Heart right ventricle (tissue), 16 donors: ENCODE data around the gene CCDC51. TPM values are rescaled to one million over a fixed set of nuclear protein-coding genes. Genes with fewer than 3 reads are reported as not detected.

Source experiments
- ATAC-seq, 8 donors: fragments of 200-7000 bp; cut with Tn5 transposase; one replicate each; pipeline ENCODE4 v1.9.1; 2020; ENCODE audit warnings: mild to moderate bottlenecking in 8 of 8, moderate library complexity in 8 of 8, moderate number of reproducible peaks in 1 of 8
- DNase-seq, 2 donors: peaks; one replicate each; pipeline ENCODE4 v3.0.0-alpha.2; 2020
- H3K27ac ChIP-seq, 10 donors: fragments of 200-600 bp; sonication (generic) in 2 of 10; one replicate each; pipeline versions ENCODE4 v1.5.0 to v1.8.0; 2020 to 2022; ENCODE audit warnings: mild to moderate bottlenecking in 3 of 10
- H3K27me3 ChIP-seq, 7 donors: fragments of 200-600 bp; one replicate each; pipeline ENCODE4 v1.8.0; 2021 to 2022; ENCODE audit warnings: mild to moderate bottlenecking in 2 of 7
- H3K36me3 ChIP-seq, 9 donors: fragments of 200-600 bp; sonication (generic) in 1 of 9; one replicate each; pipeline versions ENCODE4 v1.5.0 to v1.8.0; 2020 to 2022; ENCODE audit warnings: mild to moderate bottlenecking in 2 of 9
- H3K4me1 ChIP-seq, 9 donors: fragments of 200-600 bp; sonication (generic) in 1 of 9; one replicate each; pipeline versions ENCODE4 v1.5.0 to v1.8.0; 2020 to 2022; ENCODE audit warnings: mild to moderate bottlenecking in 4 of 9
- H3K4me3 ChIP-seq, 10 donors: fragments of 200-600 bp; sonication (generic) in 2 of 10; one replicate each; pipeline versions ENCODE4 v1.5.0 to v1.8.0; 2020 to 2022; ENCODE audit warnings: mild to moderate bottlenecking in 7 of 10, moderate library complexity in 2 of 10
- H3K9me3 ChIP-seq, 11 donors: fragments of 200-600 bp in 10 of 11; sonication (generic) in 2 of 11; one replicate each; pipeline versions ENCODE4 v1.5.0 to v1.8.0; 2013 to 2022; ENCODE audit warnings: mild to moderate bottlenecking in 2 of 11, control low read depth in 1 of 11, moderate library complexity in 1 of 11
- WGBS, 2 donors: extraction: QIAGEN DNeasy Blood & Tissue Kit; methylation state at CpG; one replicate each; pipeline ENCODE4 v1.1.7; 2013; ENCODE audit warnings: inconsistent platforms in 1 of 2; 5-methylcytosine and 5-hydroxymethylcytosine counted together
- intact Hi-C, 10 donors: fragments of 100-400 bp; cut with DNase I; formaldehyde crosslinking; loops; one replicate each; pipeline versions ENCODE4 v1.11.1 to v1.14.2; 2022
- polyA plus RNA-seq, 2 donors: library from polyadenylated mRNA; stranded (reverse); fragments of 200-250 nt; gene quantifications; one replicate each; pipeline ENCODE4 v1.2.3, GENCODE V29; 2013
- total RNA-seq, 10 donors: library from RNA; stranded (reverse); fragmentation: NEBNext Ultra II Directional in 3 of 10; extraction: Animal tissue kit (Norgen Biotek cat#: 25700) in 3 of 10; gene quantifications; one replicate each; pipeline versions ENCODE4 v1.2.1 to v1.2.4, GENCODE V29; 2021 to 2023
- TF ChIP-seq, protein P1 (sequence below), 9 donors: fragments of 200-600 bp; sonication (generic) in 2 of 9; IDR thresholded peaks; one replicate each; pipeline versions ENCODE4 v1.5.0 to v1.8.0; 2021 to 2022; ENCODE audit warnings: antibody characterized with exemption in 9 of 9, mild to moderate bottlenecking in 5 of 9, moderate library complexity in 1 of 9
- donor health status: Arrhythmogenic right ventricular cardiomyopathy.
- donor health status: ischemic (EF 13 %, LVEDD 7.1; RV severe dilation, severe dysfunction).
- donor health status: healthy with polysubstance abuse.
- donor health status: DM: no; HTN: yes; CAD: no.
- donor health status: DM: no; HTN: no; CAD: no.
- donor health status: ischemic (EF 25% LVEDD 6.9; RV normal size, moderate dysfunction).
- donor health status: ischemic (EF 25% LVEDD 5.7; RV mildly dilated, moderate dysfunction).
- donor health status: healthy.
- donor health status: DM: yes; HTN: yes; CAD: no.
- donor health status: Ischemic cardiomyopathy.
- donor health status: ischemic (EF 35%, LVEDD 5.7; RV mildly dilated, moderate dysfunction).
- donor health status: nonischemic (EF 11% LVEDD 7.7; RV severe dilation, severe dysfunction).
- donor health status: DM: yes; HTN: yes; CAD: no.
- donor health status: PGD.
- donor health status: ischemic (EF 29% LVEDD 5.4; RV normal size, mild dysfunction).
- donor health status: nonischemic (EF 23%, LVEDD 6.1; RV moderate dilation, normal function).

The CCDC51 gene
- total and polyA plus RNA-seq, 12 donors: 4.7 to 14.3 (median 11.5) TPM

DNA sequence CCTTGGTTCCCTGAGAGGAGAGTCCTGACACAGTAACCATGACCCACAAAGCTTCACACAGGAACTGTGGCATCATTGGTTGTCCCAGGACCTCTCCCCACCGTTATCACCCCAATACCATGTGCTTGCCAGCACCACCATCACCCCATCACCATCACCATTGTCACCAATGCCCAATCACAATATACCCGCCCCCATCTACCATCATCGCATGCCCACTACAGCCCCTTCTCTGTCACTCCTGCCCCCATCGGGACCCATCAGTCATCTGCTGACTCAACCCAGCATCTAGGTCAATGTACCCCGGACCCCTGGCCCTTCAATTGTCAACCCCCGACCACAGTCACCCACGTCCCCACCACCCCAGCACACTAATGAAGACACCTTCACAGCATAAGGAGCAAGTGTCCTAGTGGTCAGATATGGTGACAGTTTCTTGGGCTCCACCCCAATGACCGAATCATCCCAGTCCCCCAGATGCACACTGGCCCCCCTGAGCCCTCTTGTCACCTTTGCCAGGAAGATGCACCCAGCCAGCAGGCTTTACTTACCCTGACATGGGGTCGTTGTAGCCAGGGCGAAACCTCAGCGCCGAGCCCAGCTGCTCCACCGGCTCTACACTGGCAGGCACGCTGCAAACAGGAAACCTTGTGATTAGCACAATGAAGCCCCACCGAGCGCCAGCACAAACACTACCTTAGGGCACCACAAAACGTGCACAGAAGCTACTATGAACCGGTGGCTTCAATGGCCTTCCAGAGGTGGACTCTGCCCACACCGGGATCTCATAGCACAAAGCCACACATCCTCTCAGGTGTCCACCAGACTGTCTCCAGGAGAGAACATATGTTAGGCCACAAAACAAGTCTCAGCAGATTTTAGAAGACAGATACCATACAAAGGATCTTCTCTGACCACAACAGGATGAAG is 39.0 kb upstream of the CCDC51 start:
- 77 to 86% methylated on average over 19 of the region's 19 CpGs for WGBS, 2 donors
- peak in 3 of 8 donors; percentile 11 to 30 (median 22) for ATAC-seq
- intact Hi-C loops: no loop called here
- no peaks in the 10 kb centered on the region for H3K27me3 ChIP-seq
- H3K27ac ChIP-seq: peak overlapping the region in 8 of 10 donors; percentile 50 to 85 (median 76)
- H3K4me3 ChIP-seq: peak overlapping the region in 1 of 10 donors; percentile 14
- H3K4me1 ChIP-seq: peaks cover 0 to 26% (median 13%) of the 10 kb centered on the region in 9 donors
- H3K36me3 ChIP-seq: peaks cover 0 to 46% (median 0%) of the 10 kb centered on the region in 9 donors
- H3K9me3 ChIP-seq: no peaks in the 10 kb centered on the region
- DNase-seq: no peak
- TF ChIP-seq, protein P1, sequence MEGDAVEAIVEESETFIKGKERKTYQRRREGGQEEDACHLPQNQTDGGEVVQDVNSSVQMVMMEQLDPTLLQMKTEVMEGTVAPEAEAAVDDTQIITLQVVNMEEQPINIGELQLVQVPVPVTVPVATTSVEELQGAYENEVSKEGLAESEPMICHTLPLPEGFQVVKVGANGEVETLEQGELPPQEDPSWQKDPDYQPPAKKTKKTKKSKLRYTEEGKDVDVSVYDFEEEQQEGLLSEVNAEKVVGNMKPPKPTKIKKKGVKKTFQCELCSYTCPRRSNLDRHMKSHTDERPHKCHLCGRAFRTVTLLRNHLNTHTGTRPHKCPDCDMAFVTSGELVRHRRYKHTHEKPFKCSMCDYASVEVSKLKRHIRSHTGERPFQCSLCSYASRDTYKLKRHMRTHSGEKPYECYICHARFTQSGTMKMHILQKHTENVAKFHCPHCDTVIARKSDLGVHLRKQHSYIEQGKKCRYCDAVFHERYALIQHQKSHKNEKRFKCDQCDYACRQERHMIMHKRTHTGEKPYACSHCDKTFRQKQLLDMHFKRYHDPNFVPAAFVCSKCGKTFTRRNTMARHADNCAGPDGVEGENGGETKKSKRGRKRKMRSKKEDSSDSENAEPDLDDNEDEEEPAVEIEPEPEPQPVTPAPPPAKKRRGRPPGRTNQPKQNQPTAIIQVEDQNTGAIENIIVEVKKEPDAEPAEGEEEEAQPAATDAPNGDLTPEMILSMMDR (IDR thresholded peaks at IDR 0.05): no peak

DNA sequence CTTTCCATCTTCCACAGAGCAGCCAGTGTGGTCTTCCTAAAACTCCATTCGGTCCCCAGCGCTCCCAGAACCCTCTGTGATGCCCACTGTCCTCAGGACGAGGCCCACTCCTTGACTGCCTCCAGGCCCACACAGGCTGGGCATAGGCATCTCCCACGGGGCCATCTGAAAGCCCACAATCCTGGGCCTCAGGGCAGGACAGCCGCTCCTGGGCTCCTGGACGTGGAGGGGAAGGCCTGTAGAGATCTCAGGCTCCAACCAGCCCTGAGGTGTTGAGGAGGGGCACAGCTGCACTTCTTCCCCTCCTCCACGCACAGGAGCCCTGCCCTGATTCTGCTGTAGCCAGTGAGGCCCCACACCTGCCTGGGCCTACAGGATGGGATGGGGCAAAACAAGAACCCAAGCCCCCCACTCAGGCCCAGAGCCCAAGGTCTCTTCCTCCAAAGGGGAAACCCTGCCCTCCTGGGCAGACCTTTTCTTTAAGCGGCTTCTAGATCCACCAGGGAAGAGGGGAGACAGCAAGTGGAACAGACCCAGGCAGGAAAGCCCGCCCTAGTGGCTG is 38.1 kb upstream of the CCDC51 start:
- H3K9me3 ChIP-seq: no peaks in the 10 kb centered on the region
- TF ChIP-seq, protein P1 (IDR thresholded peaks at IDR 0.05): no peak
- H3K4me1 ChIP-seq: peaks cover 2 to 35% (median 22%) of the 10 kb centered on the region in 9 donors
- intact Hi-C loops: no loop called here
- DNase-seq (no peak), ATAC-seq (peak in 4 of 8 donors; percentile 2 to 5 (median 4))
- no peaks in the 10 kb centered on the region for H3K27me3 ChIP-seq
- peak overlapping the region in 1 of 10 donors; percentile 14 for H3K4me3 ChIP-seq
- peaks cover 0 to 46% (median 0%) of the 10 kb centered on the region in 9 donors for H3K36me3 ChIP-seq
- H3K27ac ChIP-seq: peak overlapping the region; percentile 22 to 85 (median 73)
- 71 to 74% methylated on average over 9 of the region's 9 CpGs for WGBS, 2 donors

DNA sequence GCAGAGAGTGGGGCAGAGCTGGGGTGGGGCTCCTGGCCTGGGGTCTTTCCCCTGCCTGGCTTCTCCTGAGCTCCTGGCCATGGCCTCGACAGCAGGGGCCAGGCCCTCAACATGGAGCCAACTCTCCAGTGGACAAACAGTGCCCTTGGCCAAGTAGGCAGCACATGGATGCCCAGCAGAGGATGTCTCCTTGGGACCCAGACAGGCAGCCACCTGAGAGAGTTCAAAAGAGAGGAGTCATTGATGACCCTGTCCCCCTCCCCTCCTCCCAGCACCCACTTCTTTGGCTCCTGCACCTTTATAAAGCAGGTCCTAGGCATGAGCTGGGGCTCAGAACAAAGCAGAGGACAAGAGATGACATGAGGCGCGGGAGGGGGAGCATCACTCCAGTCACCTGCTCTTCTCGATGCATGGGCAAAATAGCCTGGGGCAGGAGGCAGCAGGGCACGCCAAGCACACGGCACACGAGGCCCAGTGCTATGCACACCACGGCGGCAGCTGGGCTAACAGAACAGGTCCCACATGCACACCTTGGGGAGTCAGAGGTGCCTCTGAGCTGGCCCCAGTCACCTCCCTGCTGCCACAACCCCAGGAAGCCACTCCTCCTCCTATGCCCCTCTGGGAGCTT is 36.6 kb upstream of the CCDC51 start:
- Histone ChIP-seq H3K27ac (peak overlapping the region in 7 of 10 donors; percentile 9 to 85 (median 75)), H3K4me1 (peaks cover 7 to 45% (median 28%) of the 10 kb centered on the region in 9 donors), H3K4me3 (no peak overlapping the region), H3K9me3 (no peaks in the 10 kb centered on the region), H3K27me3 (no peaks in the 10 kb centered on the region), H3K36me3 (peaks cover 0 to 40% (median 0%) of the 10 kb centered on the region in 9 donors)
- 91 to 93% methylated on average over 8 to 9 of the region's 9 CpGs for WGBS, 2 donors
- TF ChIP-seq, protein P1 (IDR thresholded peaks at IDR 0.05): no peak
- ATAC-seq: no peak
- intact Hi-C loops: no loop called here
- no peak for DNase-seq

DNA sequence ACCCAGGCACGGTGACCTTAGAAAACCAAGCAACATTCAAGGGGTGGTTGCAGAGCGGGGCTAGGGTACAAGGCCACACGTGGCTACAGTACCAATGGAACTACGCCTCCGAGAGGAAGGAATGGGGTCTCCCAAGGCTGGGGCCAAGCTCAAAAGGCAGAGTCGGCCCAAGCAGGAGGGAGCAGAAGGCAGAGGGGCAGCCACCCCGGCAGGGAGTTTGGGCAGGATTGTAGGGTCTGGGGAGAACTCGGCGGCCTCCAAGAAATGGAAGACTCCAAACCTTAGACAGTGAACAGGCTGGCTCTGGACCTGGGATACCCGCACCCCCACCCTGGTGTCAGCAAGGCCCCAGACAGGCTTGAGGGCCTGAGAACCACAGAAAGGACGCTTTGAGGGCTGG is 35.3 kb upstream of the CCDC51 start:
- Histone ChIP-seq H3K4me1 (peaks cover 9 to 58% (median 42%) of the 10 kb centered on the region in 9 donors), H3K4me3 (no peak overlapping the region), H3K27me3 (no peaks in the 10 kb centered on the region), H3K9me3 (no peaks in the 10 kb centered on the region), H3K36me3 (peaks cover 0 to 46% (median 0%) of the 10 kb centered on the region in 9 donors), H3K27ac (peak overlapping the region in 2 of 10 donors; percentile 2 to 31)
- ATAC-seq (no peak), DNase-seq (no peak)
- TF ChIP-seq, protein P1 (IDR thresholded peaks at IDR 0.05): no peak
- intact Hi-C loops: no loop called here
- WGBS, 2 donors: 86 to 87% methylated on average over 11 of the region's 11 CpGs
